Right lobe of liver (tissue), 4 donors: ENCODE results near the gene COL2A1.

ENCODE experiments used
- POLR2A ChIP-seq: fragments of 450-650 bp; IDR thresholded peaks from one replicate; pipeline ENCODE4 v1.6.1; 2017; ENCODE audit warnings: antibody characterized with exemption, mild to moderate bottlenecking
- TF ChIP-seq, protein P1 (sequence below), 4 donors: fragments of 200-600 bp in 3 of 4; fragments of 450-650 bp in 1 of 4; IDR thresholded peaks; one replicate each; pipeline versions ENCODE4 v1.5.1 to v1.8.0; 2016 to 2022; ENCODE audit warnings: antibody characterized with exemption in 4 of 4, mild to moderate bottlenecking in 2 of 4
- donor health status: DM: no; HTN: no; CAD: no.
- donor health status: DM: no; HTN: no; CAD: no.
- donor health status: DM: no; HTN: yes; CAD: no.

DNA sequence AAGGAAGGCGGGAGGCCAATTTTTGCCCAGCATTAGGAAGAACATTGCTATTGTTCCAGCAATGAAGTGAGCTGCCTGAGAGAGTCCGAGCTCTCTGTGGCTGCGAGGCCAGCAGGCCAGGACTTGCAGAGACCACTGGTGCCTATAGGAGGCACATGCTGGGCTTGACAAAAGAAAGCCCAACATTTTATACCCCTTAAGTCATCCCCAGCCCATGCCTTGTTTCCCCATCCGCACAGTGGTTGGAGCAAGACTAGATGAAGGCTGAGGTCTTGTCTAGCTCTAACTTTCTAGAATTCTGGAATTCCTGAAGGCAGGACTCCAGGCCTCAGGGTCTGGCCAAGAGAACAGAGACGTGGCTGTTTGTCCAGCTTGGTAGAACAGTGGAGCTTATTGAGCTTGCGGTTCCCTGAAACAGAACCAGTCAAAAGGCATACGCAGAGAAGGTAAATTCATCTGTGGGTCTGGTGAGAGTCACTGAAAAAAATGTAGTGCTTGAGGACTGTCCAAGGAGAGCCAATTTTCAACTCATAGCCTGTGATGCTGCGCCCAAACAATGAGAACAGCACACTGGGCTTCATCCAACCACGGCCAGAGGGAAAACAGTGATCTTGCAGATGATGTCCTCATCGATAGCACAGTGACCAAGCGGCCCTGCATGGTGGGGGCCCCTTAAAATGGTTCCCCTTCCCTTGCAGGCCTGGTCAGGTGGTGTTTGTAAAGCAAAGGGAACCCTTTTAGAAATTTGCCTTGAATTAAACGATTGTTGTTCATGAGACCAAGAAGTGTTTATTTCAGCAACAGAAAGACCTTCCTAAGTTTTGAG, 27.1 kb upstream of the COL2A1 start:
- TF ChIP-seq, protein P1, sequence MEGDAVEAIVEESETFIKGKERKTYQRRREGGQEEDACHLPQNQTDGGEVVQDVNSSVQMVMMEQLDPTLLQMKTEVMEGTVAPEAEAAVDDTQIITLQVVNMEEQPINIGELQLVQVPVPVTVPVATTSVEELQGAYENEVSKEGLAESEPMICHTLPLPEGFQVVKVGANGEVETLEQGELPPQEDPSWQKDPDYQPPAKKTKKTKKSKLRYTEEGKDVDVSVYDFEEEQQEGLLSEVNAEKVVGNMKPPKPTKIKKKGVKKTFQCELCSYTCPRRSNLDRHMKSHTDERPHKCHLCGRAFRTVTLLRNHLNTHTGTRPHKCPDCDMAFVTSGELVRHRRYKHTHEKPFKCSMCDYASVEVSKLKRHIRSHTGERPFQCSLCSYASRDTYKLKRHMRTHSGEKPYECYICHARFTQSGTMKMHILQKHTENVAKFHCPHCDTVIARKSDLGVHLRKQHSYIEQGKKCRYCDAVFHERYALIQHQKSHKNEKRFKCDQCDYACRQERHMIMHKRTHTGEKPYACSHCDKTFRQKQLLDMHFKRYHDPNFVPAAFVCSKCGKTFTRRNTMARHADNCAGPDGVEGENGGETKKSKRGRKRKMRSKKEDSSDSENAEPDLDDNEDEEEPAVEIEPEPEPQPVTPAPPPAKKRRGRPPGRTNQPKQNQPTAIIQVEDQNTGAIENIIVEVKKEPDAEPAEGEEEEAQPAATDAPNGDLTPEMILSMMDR (IDR thresholded peaks at IDR 0.05), result no peak
- no peak for TF ChIP-seq POLR2A
